Ovary (tissue), 9 donors: ENCODE measurements around the gene PSME3. TPM values are rescaled to one million over a fixed set of nuclear protein-coding genes. Genes with fewer than 3 reads are reported as not detected.

ENCODE experiments used
- DNase-seq, 5 donors: peaks; one replicate each; pipeline ENCODE4 v3.0.0-alpha.2; 2019 to 2020
- H3K27ac ChIP-seq, 2 donors: fragments of 200-600 bp; one replicate each; pipeline versions ENCODE4 v1.5.1 to v1.8.0; 2019 to 2022
- H3K27me3 ChIP-seq: fragments of 200-600 bp; one replicate; pipeline ENCODE4 v1.8.0; 2022
- H3K36me3 ChIP-seq: fragments of 200-600 bp; sonication (generic); one replicate; pipeline ENCODE4 v1.5.1; 2019
- H3K4me1 ChIP-seq: one replicate; pipeline ENCODE4 v1.8.1; 2013; ENCODE audit warnings: mild to moderate bottlenecking, moderate library complexity; ENCODE audit not compliant: insufficient read depth
- H3K4me3 ChIP-seq: fragments of 200-600 bp; sonication (generic); one replicate; pipeline ENCODE4 v1.5.1; 2017
- H3K9me3 ChIP-seq, 2 donors: fragments of 200-600 bp in 1 of 2; sonication (generic) in 1 of 2; one replicate each; pipeline versions ENCODE4 v1.5.1 to v1.8.1; 2013 to 2019; ENCODE audit warnings: mild to moderate bottlenecking in 1 of 2, moderate library complexity in 1 of 2
- EP300 ChIP-seq: sonication (generic); formaldehyde crosslinking; IDR thresholded peaks from one replicate; pipeline ENCODE4 v1.6.1; 2017; ENCODE audit warnings: antibody characterized with exemption
- POLR2A ChIP-seq: fragments of 450-650 bp; IDR thresholded peaks from one replicate; pipeline ENCODE4 v1.6.1; 2017; ENCODE audit warnings: antibody characterized with exemption, mild to moderate bottlenecking, moderate library complexity
- WGBS, 3 donors: extraction: QIAGEN DNeasy Blood & Tissue Kit in 1 of 3; methylation state at CpG; one replicate each; pipeline versions ENCODE4 v1.1.5 to v1.1.7; 2013 to 2017; 5-methylcytosine and 5-hydroxymethylcytosine counted together
- intact Hi-C, 4 donors: fragments of 100-400 bp; cut with DNase I; formaldehyde crosslinking; loops; one replicate each; pipeline versions ENCODE4 v1.11.0 to v1.15.1; 2022 to 2023
- polyA plus RNA-seq, 2 donors: library from polyadenylated mRNA; stranded (reverse); fragments of 200-250 nt in 1 of 2; fragments of 350-450 nt in 1 of 2; fragmentation: Illumina TruSeq in 1 of 2; extraction: RNeasy Lipid Tissue Mini Kit (QIAGEN cat#74804) in 1 of 2; gene quantifications; one replicate each; pipeline ENCODE4 v1.2.3, GENCODE V29; 2013 to 2014
- total RNA-seq, 7 donors: library from RNA; depleted of rRNA in 2 of 7; stranded (reverse); fragments of >200 nt in 2 of 7; fragmentation: NEBNext Ultra II Directional in 3 of 7; extraction: Animal tissue kit (Norgen Biotek cat#: 25700) in 3 of 7; gene quantifications; one replicate each; pipeline versions ENCODE4 v1.1.0 to v1.2.4, GENCODE V29; 2016 to 2023
- TF ChIP-seq, protein P1 (sequence below), 3 donors: fragments of 450-650 bp in 2 of 3; fragments of 200-600 bp in 1 of 3; IDR thresholded peaks; one replicate each; pipeline versions ENCODE4 v1.5.1 to v1.8.0; 2016 to 2022; ENCODE audit warnings: antibody characterized with exemption in 3 of 3, mild to moderate bottlenecking in 1 of 3
- donor health status: DM: no; HTN: no; CAD: no; lungs with moderate emphysema.
- donor health status: DM: no; HTN: no; CAD: no.
- donor health status: Bipolar disorder and iron deficiency.
- donor health status: DM: yes; HTN: yes; CAD: no.
- donor health status: DM: no; HTN: no; CAD: no.
- donor health status: DM: yes; HTN: yes; CAD: no.

Gene PSME3
- total and polyA plus RNA-seq, 9 donors: 28.6 to 118 (median 61.9) TPM

DNA sequence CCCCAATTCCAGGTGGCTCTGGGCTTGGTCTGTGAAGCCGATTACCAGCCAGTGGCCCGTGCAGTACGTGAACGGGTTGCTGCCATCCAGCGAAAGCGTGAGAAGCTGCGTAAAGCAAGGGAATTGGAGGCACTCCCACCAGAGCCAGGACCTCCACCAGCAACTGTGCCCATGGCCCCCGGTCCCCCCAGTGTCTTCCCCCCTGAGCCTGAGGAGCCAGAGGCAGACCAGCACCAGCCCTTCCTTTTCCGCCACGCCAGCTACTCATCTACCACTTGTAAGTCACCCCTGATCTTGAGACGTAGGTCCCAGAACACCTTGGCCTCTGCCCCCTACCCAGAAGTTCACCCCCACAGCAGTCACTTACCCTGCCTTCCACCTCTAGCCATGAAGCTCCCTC is 45.9 kb upstream of the PSME3 start:
- H3K27ac ChIP-seq: no peak overlapping the region
- no peak for TF ChIP-seq EP300
- TF ChIP-seq, protein P1, sequence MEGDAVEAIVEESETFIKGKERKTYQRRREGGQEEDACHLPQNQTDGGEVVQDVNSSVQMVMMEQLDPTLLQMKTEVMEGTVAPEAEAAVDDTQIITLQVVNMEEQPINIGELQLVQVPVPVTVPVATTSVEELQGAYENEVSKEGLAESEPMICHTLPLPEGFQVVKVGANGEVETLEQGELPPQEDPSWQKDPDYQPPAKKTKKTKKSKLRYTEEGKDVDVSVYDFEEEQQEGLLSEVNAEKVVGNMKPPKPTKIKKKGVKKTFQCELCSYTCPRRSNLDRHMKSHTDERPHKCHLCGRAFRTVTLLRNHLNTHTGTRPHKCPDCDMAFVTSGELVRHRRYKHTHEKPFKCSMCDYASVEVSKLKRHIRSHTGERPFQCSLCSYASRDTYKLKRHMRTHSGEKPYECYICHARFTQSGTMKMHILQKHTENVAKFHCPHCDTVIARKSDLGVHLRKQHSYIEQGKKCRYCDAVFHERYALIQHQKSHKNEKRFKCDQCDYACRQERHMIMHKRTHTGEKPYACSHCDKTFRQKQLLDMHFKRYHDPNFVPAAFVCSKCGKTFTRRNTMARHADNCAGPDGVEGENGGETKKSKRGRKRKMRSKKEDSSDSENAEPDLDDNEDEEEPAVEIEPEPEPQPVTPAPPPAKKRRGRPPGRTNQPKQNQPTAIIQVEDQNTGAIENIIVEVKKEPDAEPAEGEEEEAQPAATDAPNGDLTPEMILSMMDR (IDR thresholded peaks at IDR 0.05): no peak
- TF ChIP-seq POLR2A: no peak
- no peak overlapping the region for H3K4me3 ChIP-seq
- H3K4me1 ChIP-seq: no peaks in the 10 kb centered on the region
- H3K27me3 ChIP-seq: no peaks in the 10 kb centered on the region
- intact Hi-C loops: loop anchor here in 1 of 4 donors (5.0 kb wide), 1 partner anchor 1510 kb away; no protein-coding TSS in a partner anchor
- H3K36me3 ChIP-seq: no peaks in the 10 kb centered on the region
- 76 to 89% (median 86%) methylated on average over 11 of the region's 11 CpGs for WGBS, 3 donors
- no peaks in the 10 kb centered on the region for H3K9me3 ChIP-seq
- DNase-seq: no peak

DNA sequence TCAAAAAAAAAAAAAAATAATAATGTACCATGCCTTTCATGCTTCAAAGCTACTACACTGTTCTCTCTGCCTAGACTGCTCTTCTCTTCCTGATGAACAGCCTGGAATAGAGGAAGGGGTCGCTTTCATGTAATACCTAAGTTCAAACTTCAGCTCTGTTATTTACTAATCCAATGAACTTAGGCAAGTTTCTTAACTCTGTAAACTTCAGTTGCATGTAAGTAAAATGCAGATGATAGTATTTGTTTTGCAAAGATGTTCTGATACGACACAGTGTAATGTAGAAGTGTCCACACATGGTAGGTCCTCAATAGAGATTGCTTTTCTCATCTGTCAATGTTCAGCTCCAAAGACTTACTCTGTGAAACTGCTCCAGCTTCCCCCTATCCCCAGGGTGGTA is 41.2 kb upstream of the PSME3 start:
- intact Hi-C loops: no loop called here
- 57 to 73% (median 61%) methylated on average over 2 of the region's 2 CpGs for WGBS, 3 donors
- no peak overlapping the region for H3K4me3 ChIP-seq

DNA sequence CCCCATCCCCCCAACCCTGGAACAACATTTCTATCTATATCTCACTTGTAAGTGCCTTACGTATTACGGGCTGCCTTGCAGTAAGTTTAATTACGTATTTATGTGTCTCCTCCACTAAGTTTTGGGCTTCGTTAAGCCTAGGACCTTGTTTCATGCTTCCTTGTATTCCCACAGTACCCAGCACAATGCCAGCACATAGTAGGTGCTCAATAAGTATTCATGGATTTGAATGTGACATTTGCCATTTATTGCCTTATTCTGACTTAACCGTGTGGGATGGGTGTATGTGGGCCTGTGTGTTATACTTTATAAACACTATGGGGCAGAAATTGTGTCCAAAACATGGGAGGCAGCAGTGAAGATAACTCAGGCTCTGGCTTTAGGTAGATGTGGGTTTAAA is 40.7 kb upstream of the PSME3 start:
- intact Hi-C loops: no loop called here
- Histone ChIP-seq H3K4me3 (no peak overlapping the region), H3K27ac (no peak overlapping the region), H3K4me1 (no peaks in the 10 kb centered on the region), H3K27me3 (no peaks in the 10 kb centered on the region), H3K9me3 (no peaks in the 10 kb centered on the region), H3K36me3 (no peaks in the 10 kb centered on the region)
- WGBS, 3 donors: 40 to 52% (median 47%) methylated on average over 5 of the region's 5 CpGs
- DNase-seq: no peak
- TF ChIP-seq POLR2A (no peak), EP300 (no peak)
- TF ChIP-seq, protein P1 (IDR thresholded peaks at IDR 0.05): no peak

More for the DNA sequence above, 41.2 kb upstream of the PSME3 start:
- no peak for DNase-seq
- H3K9me3 ChIP-seq: no peaks in the 10 kb centered on the region
- H3K4me1 ChIP-seq: no peaks in the 10 kb centered on the region
- no peaks in the 10 kb centered on the region for H3K27me3 ChIP-seq
- H3K27ac ChIP-seq: no peak overlapping the region
- TF ChIP-seq EP300 (no peak), POLR2A (no peak)
- TF ChIP-seq, protein P1 (IDR thresholded peaks at IDR 0.05): no peak
- no peaks in the 10 kb centered on the region for H3K36me3 ChIP-seq

DNA sequence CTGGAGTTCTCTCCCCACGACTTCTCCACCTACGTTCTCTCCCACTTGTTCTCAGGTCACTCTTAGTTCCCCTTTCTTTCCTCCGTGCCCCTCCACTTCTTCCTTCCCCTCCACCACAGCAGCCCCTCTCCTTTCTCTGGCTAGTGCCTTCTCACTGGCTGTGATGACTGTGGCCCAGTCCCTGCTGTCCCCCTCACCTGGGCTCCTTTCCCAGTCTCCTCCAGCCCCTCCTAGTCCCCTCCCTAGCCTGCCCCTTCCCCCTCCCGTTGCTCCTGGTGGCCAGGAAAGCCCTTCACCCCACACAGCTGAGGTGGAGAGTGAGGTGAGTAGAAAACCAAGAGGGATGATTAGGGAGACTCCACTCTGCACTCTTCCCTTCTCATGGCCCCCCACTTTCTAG is 38.1 kb upstream of the PSME3 start:
- DNase-seq: no peak
- Histone ChIP-seq H3K36me3 (no peaks in the 10 kb centered on the region), H3K4me3 (no peak overlapping the region), H3K27me3 (no peaks in the 10 kb centered on the region), H3K27ac (no peak overlapping the region), H3K4me1 (peaks cover 10% of the 10 kb centered on the region), H3K9me3 (no peaks in the 10 kb centered on the region)
- intact Hi-C loops: no loop called here
- TF ChIP-seq, protein P1 (IDR thresholded peaks at IDR 0.05): no peak
- TF ChIP-seq EP300 (no peak), POLR2A (no peak)
- 56 to 70% (median 58%) methylated on average over 4 of the region's 4 CpGs for WGBS, 3 donors
